ENCODE data around the gene PIH1D1.

Gene PIH1D1

GRCh38 chr19:49430678-49431329 is 20.8 kb downstream of the PIH1D1 start:
- Histone ChIP-seq H3K4me1 (ENCODE audit: control insufficient read depth, low read depth, low read length) (peaks cover 11% of the 10 kb centered on the region), H3K4me3 (ENCODE audit: low read length) (no peak overlapping the region), H3K9me3 (ENCODE audit: control insufficient read depth, low read depth, low read length) (no peaks in the 10 kb centered on the region), H3K36me3 (ENCODE audit: control insufficient read depth, low read depth, low read length) (no peaks in the 10 kb centered on the region), H3K27ac (ENCODE audit: low read length) (no peak overlapping the region), H3K9ac (ENCODE audit: low read length) (no peak overlapping the region), H3K27me3 (ENCODE audit: control insufficient read depth, insufficient read depth, low read length) (peaks cover 51% of the 10 kb centered on the region)

GRCh38 chr19:49430172-49430677 is 21.4 kb downstream of the PIH1D1 start:
- Histone ChIP-seq H3K27ac (ENCODE audit: low read length) (no peak overlapping the region), H3K4me3 (ENCODE audit: low read length) (no peak overlapping the region), H3K9me3 (ENCODE audit: control insufficient read depth, low read depth, low read length) (no peaks in the 10 kb centered on the region), H3K9ac (ENCODE audit: low read length) (no peak overlapping the region), H3K4me1 (ENCODE audit: control insufficient read depth, low read depth, low read length) (peaks cover 15% of the 10 kb centered on the region), H3K36me3 (ENCODE audit: control insufficient read depth, low read depth, low read length) (no peaks in the 10 kb centered on the region), H3K27me3 (ENCODE audit: control insufficient read depth, insufficient read depth, low read length) (peaks cover 57% of the 10 kb centered on the region)

- Histone ChIP-seq H3K36me3 (ENCODE audit: control insufficient read depth, low read depth, low read length) (no peaks in the 10 kb centered on the region), H3K4me1 (ENCODE audit: control insufficient read depth, low read depth, low read length) (peaks cover 16% of the 10 kb centered on the region), H3K4me3 (ENCODE audit: low read length) (peak overlapping the region; percentile 70), H3K27ac (ENCODE audit: low read length) (no peak overlapping the region), H3K27me3 (ENCODE audit: control insufficient read depth, insufficient read depth, low read length) (peaks cover 70% of the 10 kb centered on the region), H3K9me3 (ENCODE audit: control insufficient read depth, low read depth, low read length) (no peaks in the 10 kb centered on the region), H3K9ac (ENCODE audit: low read length) (peak overlapping the region; percentile 11)
These were observed 22.8 kb downstream of the PIH1D1 start for GRCh38 chr19:49428547-49429451.

- Histone ChIP-seq H3K9me3 (ENCODE audit: control insufficient read depth, low read depth, low read length) (no peaks in the 10 kb centered on the region), H3K9ac (ENCODE audit: low read length) (peak overlapping the region; percentile 59), H3K36me3 (ENCODE audit: control insufficient read depth, low read depth, low read length) (no peaks in the 10 kb centered on the region), H3K27me3 (ENCODE audit: control insufficient read depth, insufficient read depth, low read length) (peaks cover 70% of the 10 kb centered on the region), H3K4me1 (ENCODE audit: control insufficient read depth, low read depth, low read length) (peaks cover 16% of the 10 kb centered on the region), H3K27ac (ENCODE audit: low read length) (no peak overlapping the region), H3K4me3 (ENCODE audit: low read length) (peak overlapping the region; percentile 70)
These were observed 23.6 kb downstream of the PIH1D1 start for GRCh38 chr19:49427855-49428546.

- no peaks in the 10 kb centered on the region for H3K9me3 ChIP-seq (ENCODE audit: control insufficient read depth, low read depth, low read length)
- H3K4me3 ChIP-seq (ENCODE audit: low read length): peak overlapping the region; percentile 70
- no peak overlapping the region for H3K27ac ChIP-seq (ENCODE audit: low read length)
- no peaks in the 10 kb centered on the region for H3K36me3 ChIP-seq (ENCODE audit: control insufficient read depth, low read depth, low read length)
- H3K4me1 ChIP-seq (ENCODE audit: control insufficient read depth, low read depth, low read length): peaks cover 16% of the 10 kb centered on the region
- no peak overlapping the region for H3K9ac ChIP-seq (ENCODE audit: low read length)
- H3K27me3 ChIP-seq (ENCODE audit: control insufficient read depth, insufficient read depth, low read length): peaks cover 70% of the 10 kb centered on the region
These were observed 24.3 kb downstream of the PIH1D1 start for GRCh38 chr19:49427339-49427738.

- H3K4me1 ChIP-seq (ENCODE audit: control insufficient read depth, low read depth, low read length): peaks cover 16% of the 10 kb centered on the region
- H3K4me3 ChIP-seq (ENCODE audit: low read length): peak overlapping the region; percentile 32
- peaks cover 77% of the 10 kb centered on the region for H3K27me3 ChIP-seq (ENCODE audit: control insufficient read depth, insufficient read depth, low read length)
- no peak overlapping the region for H3K9ac ChIP-seq (ENCODE audit: low read length)
- H3K27ac ChIP-seq (ENCODE audit: low read length): no peak overlapping the region
- H3K9me3 ChIP-seq (ENCODE audit: control insufficient read depth, low read depth, low read length): no peaks in the 10 kb centered on the region
- H3K36me3 ChIP-seq (ENCODE audit: control insufficient read depth, low read depth, low read length): no peaks in the 10 kb centered on the region
These were observed 25.6 kb downstream of the PIH1D1 start for GRCh38 chr19:49425922-49426592.

GRCh38 chr19:49425178-49425577 is 26.4 kb downstream of the PIH1D1 start, which contains the start of gene GFY:
Gene GFY, plus strand, starts transcription at chr19:49425388. Its CDS starts 1,043 bp downstream, at chr19:49426431.
- Histone ChIP-seq H3K27me3 (ENCODE audit: control insufficient read depth, insufficient read depth, low read length) (peaks cover 79% of the 10 kb centered on the region), H3K27ac (ENCODE audit: low read length) (no peak within 1 kb of the TSS), H3K9me3 (ENCODE audit: control insufficient read depth, low read depth, low read length) (no peaks in the 10 kb centered on the region), H3K4me3 (ENCODE audit: low read length) (peak within 1 kb of the TSS; percentile 32), H3K4me1 (ENCODE audit: control insufficient read depth, low read depth, low read length) (peaks cover 22% of the 10 kb centered on the region), H3K36me3 (ENCODE audit: control insufficient read depth, low read depth, low read length) (no peaks in the 10 kb centered on the region), H3K9ac (ENCODE audit: low read length) (no peak within 1 kb of the TSS)

GRCh38 chr19:49423985-49424303 is 27.7 kb downstream of the PIH1D1 start:
- H3K36me3 ChIP-seq (ENCODE audit: control insufficient read depth, low read depth, low read length): no peaks in the 10 kb centered on the region
- no peaks in the 10 kb centered on the region for H3K9me3 ChIP-seq (ENCODE audit: control insufficient read depth, low read depth, low read length)
- peaks cover 69% of the 10 kb centered on the region for H3K27me3 ChIP-seq (ENCODE audit: control insufficient read depth, insufficient read depth, low read length)
- H3K27ac ChIP-seq (ENCODE audit: low read length): no peak overlapping the region
- H3K9ac ChIP-seq (ENCODE audit: low read length): no peak overlapping the region
- peaks cover 22% of the 10 kb centered on the region for H3K4me1 ChIP-seq (ENCODE audit: control insufficient read depth, low read depth, low read length)
- H3K4me3 ChIP-seq (ENCODE audit: low read length): no peak overlapping the region

- H3K9me3 ChIP-seq (ENCODE audit: control insufficient read depth, low read depth, low read length): no peaks in the 10 kb centered on the region
- no peak within 1 kb of the TSS for H3K9ac ChIP-seq (ENCODE audit: low read length)
- no peak within 1 kb of the TSS for H3K27ac ChIP-seq (ENCODE audit: low read length)
- peaks cover 18% of the 10 kb centered on the region for H3K4me1 ChIP-seq (ENCODE audit: control insufficient read depth, low read depth, low read length)
- peaks cover 69% of the 10 kb centered on the region for H3K27me3 ChIP-seq (ENCODE audit: control insufficient read depth, insufficient read depth, low read length)
- no peaks in the 10 kb centered on the region for H3K36me3 ChIP-seq (ENCODE audit: control insufficient read depth, low read depth, low read length)
- peak within 1 kb of the TSS; percentile 31 for H3K4me3 ChIP-seq (ENCODE audit: low read length)
These were observed 28.3 kb downstream of the PIH1D1 start, which contains the start of gene PTH2 for GRCh38 chr19:49423071-49423984. Gene PTH2, minus strand, starts transcription at chr19:49423441. Its CDS starts 102 bp downstream, at chr19:49423339.

- Histone ChIP-seq H3K27ac (ENCODE audit: low read length) (no peak overlapping the region), H3K27me3 (ENCODE audit: control insufficient read depth, insufficient read depth, low read length) (peaks cover 68% of the 10 kb centered on the region), H3K4me3 (ENCODE audit: low read length) (peak overlapping the region; percentile 31), H3K9ac (ENCODE audit: low read length) (no peak overlapping the region), H3K9me3 (ENCODE audit: control insufficient read depth, low read depth, low read length) (no peaks in the 10 kb centered on the region), H3K36me3 (ENCODE audit: control insufficient read depth, low read depth, low read length) (no peaks in the 10 kb centered on the region), H3K4me1 (ENCODE audit: control insufficient read depth, low read depth, low read length) (peaks cover 18% of the 10 kb centered on the region)
These were observed 29.1 kb downstream of the PIH1D1 start for GRCh38 chr19:49422407-49423070.
